Brain microvascular endothelial cell (primary cell): Measurements from ENCODE around the gene IDH3A.
A peak's percentile ranks its signal among the peaks of the same experiment; 100 is the strongest.

Experiments
- DNase-seq: peaks from one replicate; pipeline ENCODE4 v3.0.0-alpha.2; 2020
- H3K27ac ChIP-seq: fragments of 250-450 bp; sonication (Bioruptor Pico); 2 replicates; pipeline ENCODE4 v1.5.1; 2020; ENCODE audit warnings: mild to moderate bottlenecking, moderate library complexity
- H3K27me3 ChIP-seq: fragments of 250-450 bp; sonication (Bioruptor Pico); replicated peaks from 2 replicates; pipeline ENCODE4 v1.5.1; 2020; ENCODE audit warnings: mild to moderate bottlenecking
- H3K36me3 ChIP-seq: fragments of 250-450 bp; sonication (Bioruptor Pico); replicated peaks from 2 replicates; pipeline ENCODE4 v1.5.1; 2020; ENCODE audit warnings: mild to moderate bottlenecking
- H3K4me3 ChIP-seq: 2 replicates; pipeline ENCODE4 v1.5.1; 2011; ENCODE audit warnings: low read depth, mild to moderate bottlenecking, control low read depth, low read length, moderate library complexity
- in situ Hi-C: cut with HindIII; loops from 2 replicates; pipeline ENCODE4 v1.10.0; 2017; ENCODE audit warnings: low sequenced_read_pairs, low pct_ligation_motif_present
- TF ChIP-seq, protein P1 (sequence below): IDR thresholded peaks from 2 replicates; pipeline ENCODE4 v1.5.1; 2011; ENCODE audit warnings: low read depth, mild to moderate bottlenecking, moderate library complexity, low read length, control low read depth, inconsistent platforms; ENCODE audit errors: missing control alignments

IDH3A gene

DNA sequence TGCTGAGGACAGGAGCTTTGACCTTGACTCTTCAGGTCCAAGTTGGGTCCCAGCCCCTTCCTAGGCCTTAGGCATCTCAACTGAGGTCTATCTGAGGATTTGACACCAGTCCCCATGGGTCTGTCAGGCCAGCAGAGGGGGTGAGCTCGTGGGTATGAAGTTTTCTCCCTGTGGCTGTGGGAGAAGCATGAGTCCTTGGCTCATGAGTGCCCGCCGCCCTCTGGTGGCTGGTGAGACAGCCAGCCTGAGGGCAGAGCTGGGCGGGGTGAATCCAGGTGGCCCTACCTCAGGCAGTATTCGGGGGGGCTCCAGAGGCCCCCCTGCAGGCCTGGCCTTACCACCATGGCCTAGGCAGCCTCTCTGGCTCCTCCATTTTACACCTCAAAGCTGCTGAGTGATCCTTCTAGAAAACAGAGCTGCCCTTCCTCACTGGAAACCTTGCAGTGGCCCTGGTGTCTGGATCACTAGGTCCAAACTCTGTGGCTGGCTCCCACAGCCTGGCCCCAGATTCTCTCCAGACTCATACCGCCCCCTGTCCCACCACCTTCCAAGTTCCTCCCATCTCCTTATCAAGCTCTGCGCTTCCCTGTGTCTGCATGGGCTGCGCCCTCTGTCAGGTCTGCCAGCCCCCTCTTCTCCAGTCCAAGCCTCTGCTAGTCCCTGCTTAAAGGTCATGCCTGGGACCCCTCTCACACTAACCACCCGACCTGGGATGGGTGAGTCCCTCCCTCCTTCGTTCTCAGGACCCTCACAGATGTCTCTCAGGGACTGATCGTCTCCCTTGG lies 40.7 kb upstream of the IDH3A start:
- no peak overlapping the region for H3K27ac ChIP-seq
- peak; percentile 75 for DNase-seq
- H3K27me3 ChIP-seq: no peaks in the 10 kb centered on the region
- H3K4me3 ChIP-seq: no peak overlapping the region
- in situ Hi-C loops: no loop called here
- no peaks in the 10 kb centered on the region for H3K36me3 ChIP-seq
- TF ChIP-seq, protein P1, sequence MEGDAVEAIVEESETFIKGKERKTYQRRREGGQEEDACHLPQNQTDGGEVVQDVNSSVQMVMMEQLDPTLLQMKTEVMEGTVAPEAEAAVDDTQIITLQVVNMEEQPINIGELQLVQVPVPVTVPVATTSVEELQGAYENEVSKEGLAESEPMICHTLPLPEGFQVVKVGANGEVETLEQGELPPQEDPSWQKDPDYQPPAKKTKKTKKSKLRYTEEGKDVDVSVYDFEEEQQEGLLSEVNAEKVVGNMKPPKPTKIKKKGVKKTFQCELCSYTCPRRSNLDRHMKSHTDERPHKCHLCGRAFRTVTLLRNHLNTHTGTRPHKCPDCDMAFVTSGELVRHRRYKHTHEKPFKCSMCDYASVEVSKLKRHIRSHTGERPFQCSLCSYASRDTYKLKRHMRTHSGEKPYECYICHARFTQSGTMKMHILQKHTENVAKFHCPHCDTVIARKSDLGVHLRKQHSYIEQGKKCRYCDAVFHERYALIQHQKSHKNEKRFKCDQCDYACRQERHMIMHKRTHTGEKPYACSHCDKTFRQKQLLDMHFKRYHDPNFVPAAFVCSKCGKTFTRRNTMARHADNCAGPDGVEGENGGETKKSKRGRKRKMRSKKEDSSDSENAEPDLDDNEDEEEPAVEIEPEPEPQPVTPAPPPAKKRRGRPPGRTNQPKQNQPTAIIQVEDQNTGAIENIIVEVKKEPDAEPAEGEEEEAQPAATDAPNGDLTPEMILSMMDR: peak; percentile 95

DNA sequence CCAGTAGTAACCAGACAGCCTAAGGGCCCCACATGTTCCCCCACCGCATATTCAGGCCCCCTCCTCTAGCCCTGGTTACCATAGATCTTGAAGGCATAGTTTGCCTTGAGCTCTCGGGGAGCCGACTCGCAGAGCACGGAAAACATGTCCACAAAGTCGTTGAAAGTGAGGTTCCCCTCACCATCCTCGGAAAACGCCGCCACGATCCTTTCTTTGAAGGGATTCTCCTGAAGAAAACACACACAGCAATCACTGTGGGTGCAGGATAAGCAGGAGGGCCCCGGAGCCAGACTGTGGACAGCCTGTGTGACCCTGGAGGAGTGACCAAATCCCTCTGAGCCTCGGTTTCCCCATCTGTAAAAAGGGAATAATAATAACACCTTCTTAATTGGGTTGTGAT lies 40.0 kb upstream of the IDH3A start:
- H3K4me3 ChIP-seq: no peak overlapping the region
- in situ Hi-C loops: no loop called here
- no peak overlapping the region for H3K27ac ChIP-seq
- no peaks in the 10 kb centered on the region for H3K27me3 ChIP-seq
- H3K36me3 ChIP-seq: no peaks in the 10 kb centered on the region
- TF ChIP-seq, protein P1: no peak
- no peak for DNase-seq

DNA sequence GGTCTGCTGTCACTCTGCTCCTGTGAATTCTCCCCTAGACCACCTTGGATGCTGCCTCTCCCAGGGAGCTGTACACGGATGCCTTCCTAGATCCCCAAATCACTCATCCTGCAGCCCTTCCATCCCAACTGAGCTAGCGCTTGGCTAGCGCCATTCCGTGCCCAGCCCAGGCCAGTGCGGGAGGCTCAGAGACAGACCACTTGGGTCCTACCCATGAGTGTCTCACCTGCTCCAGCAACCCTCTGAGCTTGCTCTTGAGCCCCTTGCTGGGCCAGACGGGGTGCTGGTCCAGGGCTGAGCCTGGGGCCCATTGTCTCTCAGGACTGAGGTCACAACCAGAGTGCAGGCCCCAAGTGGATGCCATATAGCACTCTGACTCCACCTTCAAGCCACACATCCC lies 39.1 kb upstream of the IDH3A start:
- Histone ChIP-seq H3K4me3 (no peak overlapping the region), H3K36me3 (no peaks in the 10 kb centered on the region), H3K27ac (no peak overlapping the region), H3K27me3 (no peaks in the 10 kb centered on the region)
- in situ Hi-C loops: no loop called here
- TF ChIP-seq, protein P1: no peak
- DNase-seq: no peak

DNA sequence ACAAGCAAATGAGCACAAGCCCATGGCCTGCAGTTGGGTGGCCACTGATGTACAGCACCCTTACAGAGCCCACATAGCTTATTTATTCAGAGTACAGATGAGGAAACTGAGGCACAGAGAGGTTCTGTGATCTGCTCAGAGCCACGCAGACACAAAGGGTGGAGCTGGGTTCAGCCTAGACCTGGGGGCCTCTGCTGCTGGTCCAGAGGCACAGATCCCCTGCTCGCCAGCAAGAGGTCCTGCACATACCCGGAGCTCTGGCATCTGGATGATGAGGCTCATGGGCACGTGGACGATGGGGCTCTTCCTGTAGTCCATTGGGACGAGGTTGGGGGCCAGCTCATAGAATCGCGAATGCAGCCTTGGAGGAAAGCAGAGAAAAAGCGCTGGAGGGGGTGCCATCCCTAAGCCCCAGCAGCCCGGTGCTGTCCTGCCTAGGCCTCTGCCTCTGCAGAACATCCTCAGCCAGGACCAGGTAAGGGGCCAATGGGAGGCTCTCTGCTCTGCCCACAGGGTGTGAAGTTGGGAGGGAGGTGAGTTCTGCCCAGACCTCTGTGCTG lies 38.2 kb upstream of the IDH3A start:
- no peak overlapping the region for H3K27ac ChIP-seq
- no peaks in the 10 kb centered on the region for H3K27me3 ChIP-seq
- TF ChIP-seq, protein P1: no peak
- in situ Hi-C loops: no loop called here
- no peak for DNase-seq
- H3K4me3 ChIP-seq: no peak overlapping the region
- H3K36me3 ChIP-seq: no peaks in the 10 kb centered on the region

DNA sequence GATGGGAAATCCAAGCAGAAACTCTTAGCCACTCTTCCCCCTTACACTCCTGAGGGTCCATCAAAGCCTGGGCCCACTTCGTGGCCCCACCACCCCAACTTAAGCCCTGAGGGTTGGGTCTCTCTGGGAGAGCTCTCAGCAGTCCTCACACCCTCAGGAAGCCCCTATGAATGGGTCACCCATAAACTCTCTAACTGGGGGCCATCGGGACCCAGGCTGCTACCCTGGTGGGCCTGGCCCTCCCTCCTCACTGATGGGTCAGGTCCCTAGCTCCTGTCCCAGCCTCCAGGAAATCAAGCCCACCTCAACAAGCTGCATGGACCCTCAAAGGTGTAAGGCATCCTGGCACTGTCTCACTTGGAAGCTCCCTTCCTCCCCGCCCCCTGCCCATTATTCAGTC lies 37.4 kb upstream of the IDH3A start:
- in situ Hi-C loops: no loop called here
- TF ChIP-seq, protein P1: no peak
- Histone ChIP-seq H3K27me3 (no peaks in the 10 kb centered on the region), H3K36me3 (no peaks in the 10 kb centered on the region), H3K4me3 (no peak overlapping the region), H3K27ac (no peak overlapping the region)
- DNase-seq: no peak
